ENCODE results near the gene MAP4K3. TPM values are rescaled to one million over a fixed set of nuclear protein-coding genes. Genes with fewer than 3 reads are reported as not detected.
"Not testable (repeated sequence)": the region's sequence is repeated elsewhere in the genome, so short reads cannot be mapped to it uniquely, and the experiment has no call there.

Gene MAP4K3
- total RNA-seq, 1 experiment from 2014 or later: 25.1 TPM

- DNase-seq (ENCODE audit: low read depth): not testable (repeated sequence)
Observed at GRCh38 chr2:39244241-39244862, 192.7 kb downstream of the MAP4K3 start.

GRCh38 chr2:39243469-39244123, 193.5 kb downstream of the MAP4K3 start, which contains the start of gene CDKL4:
Gene CDKL4, minus strand, starts transcription at chr2:39243970.
- no peak for DNase-seq (ENCODE audit: low read depth)

GRCh38 chr2:39241588-39241987, 195.5 kb downstream of the MAP4K3 start:
- no peak for DNase-seq (ENCODE audit: low read depth)

GRCh38 chr2:39240758-39241157, 196.3 kb downstream of the MAP4K3 start:
- no peak for DNase-seq (ENCODE audit: low read depth)

DNA sequence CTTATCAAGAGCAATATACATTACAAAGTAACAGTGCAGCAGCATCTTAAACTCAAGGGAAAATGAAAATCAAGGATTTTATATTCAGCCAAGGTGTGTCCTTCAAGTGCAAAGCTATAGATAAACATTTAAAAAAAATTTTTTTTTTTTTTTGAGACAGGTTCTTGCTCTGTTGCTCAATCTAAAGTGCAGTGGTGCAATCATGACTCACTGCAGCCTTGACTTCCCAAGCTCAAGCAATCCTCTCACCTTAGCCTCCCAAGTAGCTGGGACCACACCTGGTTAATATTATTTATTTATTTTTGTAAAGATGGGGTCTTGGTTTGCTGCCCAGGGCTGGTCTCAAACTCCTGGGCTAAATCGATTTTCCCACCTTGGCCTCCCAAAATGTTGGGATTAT, 202.3 kb downstream of the MAP4K3 start:
- DNase-seq (ENCODE audit: low read depth): peak; percentile 11

DNA sequence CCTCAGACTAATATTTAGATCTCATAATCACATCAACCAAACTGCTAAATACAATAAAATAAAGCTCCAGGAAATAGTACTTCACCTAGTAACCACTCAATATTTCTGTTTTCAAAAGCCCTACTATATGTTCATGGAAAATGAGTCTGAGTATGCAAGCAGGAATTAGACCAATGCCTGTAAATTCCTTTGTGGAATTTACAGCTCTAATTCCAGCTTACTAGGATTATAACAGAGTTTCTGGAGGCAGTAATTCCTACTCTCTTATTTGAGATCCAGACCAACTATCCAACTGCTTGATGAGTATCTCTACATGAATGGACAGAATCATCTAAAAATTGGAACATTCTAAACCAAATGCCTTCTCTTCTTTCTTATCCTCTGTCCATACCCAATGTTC, 204.9 kb downstream of the MAP4K3 start:
- no peak for DNase-seq (ENCODE audit: low read depth)

- no peak for DNase-seq (ENCODE audit: low read depth)
Observed at GRCh38 chr2:39228413-39229209, 208.5 kb downstream of the MAP4K3 start.

GRCh38 chr2:39227628-39228412, 209.3 kb downstream of the MAP4K3 start:
- DNase-seq (ENCODE audit: low read depth): peak; percentile 50

DNA sequence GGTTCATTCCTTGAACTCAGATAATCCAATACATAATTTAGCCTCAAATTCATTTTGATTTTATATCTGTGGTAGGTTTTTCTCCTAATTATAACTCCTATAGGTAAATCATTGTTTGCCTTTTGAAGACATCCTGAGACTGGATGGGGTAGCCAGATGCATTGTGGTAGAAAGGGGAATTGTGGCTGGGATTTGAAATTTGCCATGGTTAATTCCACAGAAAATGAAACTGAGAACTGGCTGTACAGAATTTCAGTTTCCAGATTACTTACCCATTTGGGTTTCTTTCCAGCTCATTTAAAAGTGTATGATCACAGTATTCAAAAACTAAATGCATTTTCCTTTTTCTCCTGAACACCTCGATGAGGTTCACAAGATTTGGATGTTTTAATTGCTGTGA, 211.5 kb downstream of the MAP4K3 start:
- DNase-seq (ENCODE audit: low read depth): no peak

- DNase-seq (ENCODE audit: low read depth): no peak
Observed at GRCh38 chr2:39223909-39224308, 213.2 kb downstream of the MAP4K3 start.

DNA sequence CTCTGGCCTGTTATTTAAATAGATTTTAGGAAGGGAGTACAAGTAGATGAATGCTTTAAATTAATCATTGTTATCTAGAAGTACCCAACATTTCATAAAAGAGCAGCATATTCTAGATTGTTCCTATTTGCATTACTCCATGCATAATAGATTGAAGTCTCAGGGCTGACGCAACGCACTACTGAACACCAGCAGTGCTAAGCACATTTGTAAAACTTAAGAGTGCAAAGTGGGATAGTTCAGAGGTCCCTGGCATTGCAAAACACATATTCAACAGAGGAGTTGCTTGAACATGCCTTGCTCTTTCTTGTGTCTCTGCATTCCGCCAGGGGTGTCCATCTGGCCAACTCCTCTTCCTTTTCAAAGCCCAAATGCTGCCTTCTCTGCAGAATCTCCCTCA, 215.6 kb downstream of the MAP4K3 start:
- no peak for DNase-seq (ENCODE audit: low read depth)

DNA sequence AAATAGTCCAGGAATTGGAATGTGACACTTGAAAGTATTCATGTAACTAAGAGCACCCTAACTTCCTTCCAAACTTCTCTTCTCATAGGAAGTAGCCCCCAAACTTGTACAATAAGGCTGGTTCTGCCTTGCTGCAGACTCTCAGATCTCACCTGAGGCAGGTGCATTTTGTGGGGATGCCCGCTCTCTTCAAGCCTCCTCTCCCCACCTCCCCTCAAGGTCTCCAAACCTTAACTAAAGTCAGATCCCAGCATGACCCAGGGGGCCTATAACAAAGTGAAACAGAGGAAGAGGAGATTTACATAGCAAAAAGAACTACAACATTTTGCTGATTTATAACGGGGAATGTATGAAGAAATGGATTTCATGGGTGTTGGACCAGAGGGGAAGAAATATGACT, 216.9 kb downstream of the MAP4K3 start:
- DNase-seq (ENCODE audit: low read depth): no peak

DNA sequence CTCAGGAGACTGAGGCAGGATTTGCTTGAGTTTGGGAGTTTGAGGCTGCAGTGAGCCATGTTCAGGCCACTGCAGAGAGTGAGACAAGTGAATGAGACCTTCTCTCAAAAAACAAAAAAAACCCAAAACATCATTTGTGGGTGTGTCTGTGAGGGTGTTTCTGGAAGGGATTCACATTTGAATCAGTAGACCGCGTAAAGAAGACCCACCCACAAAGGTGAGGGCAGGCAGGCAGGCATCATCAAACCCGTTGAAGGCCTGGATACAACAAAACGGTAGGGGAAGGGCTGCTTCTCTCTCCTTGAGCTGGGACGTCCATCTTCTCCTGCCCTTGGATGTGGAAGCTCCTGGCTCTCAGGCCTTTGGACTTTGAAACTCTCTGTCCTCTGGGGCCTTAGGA, 218.7 kb downstream of the MAP4K3 start:
- no peak for DNase-seq (ENCODE audit: low read depth)

GRCh38 chr2:39217192-39217550, 219.9 kb downstream of the MAP4K3 start:
- DNase-seq (ENCODE audit: low read depth): no peak

DNA sequence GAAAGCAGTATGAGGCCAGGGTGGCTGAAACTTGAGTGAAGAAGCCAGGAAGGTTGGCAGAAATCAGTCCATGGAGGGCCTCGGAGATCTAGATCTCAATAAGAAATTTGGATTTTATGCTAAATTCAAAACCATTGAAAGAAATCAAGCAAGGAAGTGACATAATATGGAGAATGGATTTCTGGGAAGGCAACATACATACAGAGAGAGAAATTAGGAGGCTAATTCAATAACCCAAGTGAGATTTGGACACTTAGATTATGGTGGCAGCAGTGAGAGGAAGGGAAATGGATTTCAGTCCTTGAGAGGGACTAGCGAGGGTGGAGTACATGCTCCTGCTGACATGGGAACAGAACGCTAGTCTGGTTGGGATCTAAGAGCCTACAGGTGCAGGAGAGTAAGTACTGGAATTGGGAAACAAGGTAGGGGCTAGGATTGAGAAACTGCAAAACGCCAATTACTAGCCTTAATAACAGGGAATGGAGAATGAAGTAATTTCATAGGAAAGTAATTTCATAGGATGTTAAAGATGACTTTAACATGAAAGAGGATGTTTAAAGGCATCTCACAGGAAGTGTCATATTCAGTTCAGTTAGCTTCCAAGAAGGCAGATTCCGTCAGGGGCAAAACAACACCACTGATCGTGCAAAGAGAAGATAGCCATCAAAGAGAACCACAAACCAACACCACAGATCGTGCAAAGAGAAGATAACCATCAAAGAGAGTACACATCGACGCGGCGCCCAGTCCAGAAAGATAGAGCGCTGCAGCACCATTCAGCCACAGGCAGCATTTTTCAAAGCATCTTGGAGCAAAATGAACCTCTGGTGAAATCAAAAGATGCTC, 220.5 kb downstream of the MAP4K3 start:
- no peak for DNase-seq (ENCODE audit: low read depth)

GRCh38 chr2:39215545-39215944, 221.5 kb downstream of the MAP4K3 start:
- no peak for DNase-seq (ENCODE audit: low read depth)

- no peak for DNase-seq (ENCODE audit: low read depth)
Observed at GRCh38 chr2:39213015-39213414, 224.1 kb downstream of the MAP4K3 start.

GRCh38 chr2:39210846-39211245, 226.2 kb downstream of the MAP4K3 start:
- no peak for DNase-seq (ENCODE audit: low read depth)

DNA sequence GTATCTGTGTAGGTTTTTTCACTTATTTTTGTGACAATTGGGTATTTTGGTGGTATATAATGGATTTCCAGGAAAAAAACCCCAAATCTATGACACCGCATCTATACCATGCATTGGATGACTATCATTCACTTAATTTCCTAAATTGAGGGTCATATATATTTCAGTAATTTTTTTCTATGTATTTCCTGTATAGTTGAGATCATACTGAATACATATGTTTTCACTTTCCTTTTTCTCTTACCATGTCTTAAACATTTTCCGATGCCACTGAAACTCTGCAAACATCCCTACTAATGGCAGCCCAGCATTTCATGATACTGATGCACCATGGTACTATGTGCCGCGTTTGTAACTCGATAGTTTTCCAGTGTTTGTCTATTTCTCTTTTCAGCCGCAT, 233.7 kb downstream of the MAP4K3 start:
- no peak for DNase-seq (ENCODE audit: low read depth)

GRCh38 chr2:39202639-39203369, 234.3 kb downstream of the MAP4K3 start:
- DNase-seq (ENCODE audit: low read depth): no peak

Measured in HT1080 (cell line).